Measurements from ENCODE around the gene NCEH1. TPM values are rescaled to one million over a fixed set of nuclear protein-coding genes. Genes with fewer than 3 reads are reported as not detected.

NCEH1 gene
- total and polyA plus RNA-seq, 10 of the 15 experiments (the other 5 are each of a cell fraction or from before 2014, with no cell fraction given), result 1.8 to 8.1 (median 4.5) TPM

DNA sequence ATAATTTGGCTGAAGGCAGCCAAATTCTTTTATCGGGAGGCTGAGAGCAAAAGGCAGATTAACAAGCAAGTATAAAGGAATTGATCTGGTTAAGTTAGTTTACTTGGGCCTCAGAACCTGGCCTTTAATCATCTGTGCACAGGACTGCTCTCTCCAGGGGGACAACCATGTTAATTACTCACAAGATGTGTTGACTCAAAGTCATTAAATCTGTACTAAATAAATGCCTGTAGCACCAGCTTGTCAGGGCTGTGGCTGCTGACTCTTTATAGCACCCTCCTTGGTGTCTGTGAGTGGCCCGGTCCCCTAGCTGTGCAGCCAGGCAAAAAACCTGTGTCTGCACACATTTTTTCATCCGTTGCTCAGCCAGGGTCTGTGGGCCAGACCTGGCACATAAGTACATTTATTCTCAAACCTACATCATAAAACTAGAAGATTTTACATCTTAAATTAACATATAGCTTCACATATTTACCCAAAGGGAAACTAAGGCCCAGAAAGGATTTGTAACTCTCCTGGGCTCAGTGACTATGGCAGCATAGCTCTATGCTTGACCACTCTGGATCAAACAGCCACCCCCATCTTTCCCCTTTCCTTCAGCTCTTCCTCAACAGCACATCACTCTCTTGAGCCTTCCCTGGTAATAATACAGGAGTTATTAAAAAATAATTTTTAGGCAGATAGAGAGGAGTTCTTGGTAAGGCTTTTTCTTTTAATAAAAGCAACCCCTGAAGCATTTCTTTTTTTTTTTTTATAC, 51.4 kb downstream of the NCEH1 start:
- H3K27ac ChIP-seq (ENCODE audit: control insufficient read depth, insufficient read depth), result no peak overlapping the region
- no peaks in the 10 kb centered on the region for H3K4me1 ChIP-seq (ENCODE audit: control insufficient read depth, insufficient read depth, low read length)
- ChIA-PET SMC1A (ENCODE audit: uncharacterized antibody, unreplicated experiment) (interaction anchor here (0.6 to 1.5 kb wide), 4 partner anchors 12 to 198 kb away, joined by 3 read pairs; no protein-coding TSS in a partner anchor), POLR2A (interaction anchor here (0.6 kb wide), 1 partner anchor 47 kb away, joined by 6 read pairs; no protein-coding TSS in a partner anchor), CTCF (interaction anchor here (0.9 to 3.1 kb wide), 5 partner anchors 9 to 327 kb away, joined by 3 to 18 read pairs (median 6); no protein-coding TSS in a partner anchor), RAD21 (ENCODE audit: unreplicated experiment) (interaction anchor here (0.6 kb wide), 1 partner anchor 653 kb away, joined by 3 read pairs; no protein-coding TSS in a partner anchor)
- H3K9me3 ChIP-seq (replicated peaks; ENCODE audit: control insufficient read depth, insufficient read depth, low read length), result no peaks in the 10 kb centered on the region
- H2AFZ ChIP-seq (ENCODE audit: control insufficient read depth, low read depth, low read length), result no peak overlapping the region
- H3K9ac ChIP-seq (ENCODE audit: control insufficient read depth, insufficient read depth, low read length), result no peak overlapping the region
- no peaks in the 10 kb centered on the region for H3K79me2 ChIP-seq (ENCODE audit: control insufficient read depth, insufficient read depth, low read length)
- 49% methylated on average over 3 of the region's 3 CpGs for WGBS (ENCODE audit: insufficient coverage, insufficient replicate concordance, low lambda C conversion rate, missing lambda C conversion rate)
- no peak for FAIRE-seq
- H3K36me3 ChIP-seq (ENCODE audit: control insufficient read depth in 2 of 2, insufficient read depth in 2 of 2, low read length in 1 of 2), result no peaks in the 10 kb centered on the region
- no TSS peak for BruUV-seq (replicated peaks)
- no peak for DNase-seq (ENCODE audit: low read depth, low spot score)
- in situ Hi-C loops (cut with MboI), result loop anchor here (25.0 kb wide), 1 partner anchor 322 kb away; no protein-coding TSS in a partner anchor
- intact Hi-C loops (cut with micrococcal nuclease; ENCODE audit: unreplicated experiment), result no loop called here
- no peaks in the 10 kb centered on the region for H3K27me3 ChIP-seq (replicated peaks in 1 of 2; ENCODE audit: control insufficient read depth in 2 of 2, insufficient read depth in 2 of 2, low read length in 1 of 2)
- no peak overlapping the region for H3K4me2 ChIP-seq (ENCODE audit: control insufficient read depth, insufficient read depth)
- H3K4me3 ChIP-seq, result no peak overlapping the region
- ATAC-seq, result no peak
- H4K20me1 ChIP-seq (ENCODE audit: control insufficient read depth, insufficient read depth), result no peaks in the 10 kb centered on the region
- TF ChIP-seq, protein P1, sequence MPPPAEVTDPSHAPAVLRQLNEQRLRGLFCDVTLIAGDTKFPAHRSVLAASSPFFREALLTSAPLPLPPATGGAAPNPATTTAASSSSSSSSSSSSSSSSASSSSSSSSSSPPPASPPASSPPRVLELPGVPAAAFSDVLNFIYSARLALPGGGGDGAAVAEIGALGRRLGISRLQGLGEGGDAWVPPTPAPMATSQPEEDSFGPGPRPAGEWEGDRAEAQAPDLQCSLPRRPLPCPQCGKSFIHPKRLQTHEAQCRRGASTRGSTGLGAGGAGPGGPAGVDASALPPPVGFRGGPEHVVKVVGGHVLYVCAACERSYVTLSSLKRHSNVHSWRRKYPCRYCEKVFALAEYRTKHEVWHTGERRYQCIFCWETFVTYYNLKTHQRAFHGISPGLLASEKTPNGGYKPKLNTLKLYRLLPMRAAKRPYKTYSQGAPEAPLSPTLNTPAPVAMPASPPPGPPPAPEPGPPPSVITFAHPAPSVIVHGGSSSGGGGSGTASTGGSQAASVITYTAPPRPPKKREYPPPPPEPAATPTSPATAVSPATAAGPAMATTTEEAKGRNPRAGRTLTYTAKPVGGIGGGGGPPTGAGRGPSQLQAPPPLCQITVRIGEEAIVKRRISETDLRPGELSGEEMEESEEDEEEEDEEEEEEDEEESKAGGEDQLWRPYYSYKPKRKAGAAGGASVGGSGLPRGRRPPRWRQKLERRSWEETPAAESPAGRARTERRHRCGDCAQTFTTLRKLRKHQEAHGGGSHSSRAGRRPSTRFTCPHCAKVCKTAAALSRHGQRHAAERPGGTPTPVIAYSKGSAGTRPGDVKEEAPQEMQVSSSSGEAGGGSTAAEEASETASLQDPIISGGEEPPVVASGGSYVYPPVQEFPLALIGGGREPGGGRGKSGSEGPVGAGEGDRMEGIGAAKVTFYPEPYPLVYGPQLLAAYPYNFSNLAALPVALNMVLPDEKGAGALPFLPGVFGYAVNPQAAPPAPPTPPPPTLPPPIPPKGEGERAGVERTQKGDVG (CRISPR knock-in tag; IDR thresholded peaks at IDR 0.05), result no peak
- TF ChIP-seq EED (IDR thresholded peaks at IDR 0.05; ENCODE audit: low read depth), result no peak
- TF ChIP-seq, protein P2, sequence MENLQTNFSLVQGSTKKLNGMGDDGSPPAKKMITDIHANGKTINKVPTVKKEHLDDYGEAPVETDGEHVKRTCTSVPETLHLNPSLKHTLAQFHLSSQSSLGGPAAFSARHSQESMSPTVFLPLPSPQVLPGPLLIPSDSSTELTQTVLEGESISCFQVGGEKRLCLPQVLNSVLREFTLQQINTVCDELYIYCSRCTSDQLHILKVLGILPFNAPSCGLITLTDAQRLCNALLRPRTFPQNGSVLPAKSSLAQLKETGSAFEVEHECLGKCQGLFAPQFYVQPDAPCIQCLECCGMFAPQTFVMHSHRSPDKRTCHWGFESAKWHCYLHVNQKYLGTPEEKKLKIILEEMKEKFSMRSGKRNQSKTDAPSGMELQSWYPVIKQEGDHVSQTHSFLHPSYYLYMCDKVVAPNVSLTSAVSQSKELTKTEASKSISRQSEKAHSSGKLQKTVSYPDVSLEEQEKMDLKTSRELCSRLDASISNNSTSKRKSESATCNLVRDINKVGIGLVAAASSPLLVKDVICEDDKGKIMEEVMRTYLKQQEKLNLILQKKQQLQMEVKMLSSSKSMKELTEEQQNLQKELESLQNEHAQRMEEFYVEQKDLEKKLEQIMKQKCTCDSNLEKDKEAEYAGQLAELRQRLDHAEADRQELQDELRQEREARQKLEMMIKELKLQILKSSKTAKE (IDR thresholded peaks at IDR 0.05; ENCODE audit: low read depth, poor library complexity, severe bottlenecking), result no peak
- no peak for TF ChIP-seq TARDBP (IDR thresholded peaks at IDR 0.05; ENCODE audit: borderline replicate concordance)
- TF ChIP-seq NFYB (IDR thresholded peaks at IDR 0.05; ENCODE audit: insufficient read depth, low read depth, low read length), result no peak
- TF ChIP-seq POLR2A (IDR thresholded peaks at IDR 0.05; ENCODE audit: low read depth, low read length), result no peak
- TF ChIP-seq WRNIP1 (IDR thresholded peaks at IDR 0.05; ENCODE audit: borderline replicate concordance, low read depth, low read length), result no peak
- TF ChIP-seq, protein P3, sequence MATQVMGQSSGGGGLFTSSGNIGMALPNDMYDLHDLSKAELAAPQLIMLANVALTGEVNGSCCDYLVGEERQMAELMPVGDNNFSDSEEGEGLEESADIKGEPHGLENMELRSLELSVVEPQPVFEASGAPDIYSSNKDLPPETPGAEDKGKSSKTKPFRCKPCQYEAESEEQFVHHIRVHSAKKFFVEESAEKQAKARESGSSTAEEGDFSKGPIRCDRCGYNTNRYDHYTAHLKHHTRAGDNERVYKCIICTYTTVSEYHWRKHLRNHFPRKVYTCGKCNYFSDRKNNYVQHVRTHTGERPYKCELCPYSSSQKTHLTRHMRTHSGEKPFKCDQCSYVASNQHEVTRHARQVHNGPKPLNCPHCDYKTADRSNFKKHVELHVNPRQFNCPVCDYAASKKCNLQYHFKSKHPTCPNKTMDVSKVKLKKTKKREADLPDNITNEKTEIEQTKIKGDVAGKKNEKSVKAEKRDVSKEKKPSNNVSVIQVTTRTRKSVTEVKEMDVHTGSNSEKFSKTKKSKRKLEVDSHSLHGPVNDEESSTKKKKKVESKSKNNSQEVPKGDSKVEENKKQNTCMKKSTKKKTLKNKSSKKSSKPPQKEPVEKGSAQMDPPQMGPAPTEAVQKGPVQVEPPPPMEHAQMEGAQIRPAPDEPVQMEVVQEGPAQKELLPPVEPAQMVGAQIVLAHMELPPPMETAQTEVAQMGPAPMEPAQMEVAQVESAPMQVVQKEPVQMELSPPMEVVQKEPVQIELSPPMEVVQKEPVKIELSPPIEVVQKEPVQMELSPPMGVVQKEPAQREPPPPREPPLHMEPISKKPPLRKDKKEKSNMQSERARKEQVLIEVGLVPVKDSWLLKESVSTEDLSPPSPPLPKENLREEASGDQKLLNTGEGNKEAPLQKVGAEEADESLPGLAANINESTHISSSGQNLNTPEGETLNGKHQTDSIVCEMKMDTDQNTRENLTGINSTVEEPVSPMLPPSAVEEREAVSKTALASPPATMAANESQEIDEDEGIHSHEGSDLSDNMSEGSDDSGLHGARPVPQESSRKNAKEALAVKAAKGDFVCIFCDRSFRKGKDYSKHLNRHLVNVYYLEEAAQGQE (IDR thresholded peaks at IDR 0.05; ENCODE audit: low read depth, low read length), result no peak
- no peak for TF ChIP-seq GABPA (IDR thresholded peaks at IDR 0.05; ENCODE audit: low read depth)
- no peak for TF ChIP-seq CBFB (IDR thresholded peaks at IDR 0.05; ENCODE audit: low read depth)
- TF ChIP-seq NFIC (IDR thresholded peaks at IDR 0.05; ENCODE audit: low read depth, low read length), result no peak
- TF ChIP-seq, protein P4, sequence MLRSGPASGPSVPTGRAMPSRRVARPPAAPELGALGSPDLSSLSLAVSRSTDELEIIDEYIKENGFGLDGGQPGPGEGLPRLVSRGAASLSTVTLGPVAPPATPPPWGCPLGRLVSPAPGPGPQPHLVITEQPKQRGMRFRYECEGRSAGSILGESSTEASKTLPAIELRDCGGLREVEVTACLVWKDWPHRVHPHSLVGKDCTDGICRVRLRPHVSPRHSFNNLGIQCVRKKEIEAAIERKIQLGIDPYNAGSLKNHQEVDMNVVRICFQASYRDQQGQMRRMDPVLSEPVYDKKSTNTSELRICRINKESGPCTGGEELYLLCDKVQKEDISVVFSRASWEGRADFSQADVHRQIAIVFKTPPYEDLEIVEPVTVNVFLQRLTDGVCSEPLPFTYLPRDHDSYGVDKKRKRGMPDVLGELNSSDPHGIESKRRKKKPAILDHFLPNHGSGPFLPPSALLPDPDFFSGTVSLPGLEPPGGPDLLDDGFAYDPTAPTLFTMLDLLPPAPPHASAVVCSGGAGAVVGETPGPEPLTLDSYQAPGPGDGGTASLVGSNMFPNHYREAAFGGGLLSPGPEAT (IDR thresholded peaks at IDR 0.05; ENCODE audit: low read depth), result no peak
